GM12892 (cell line): ENCODE data around the gene LCMT1.

Experiments
- DNase-seq: peaks from one replicate; pipeline ENCODE4 v3.0.0; 2011; ENCODE audit not compliant: insufficient read length
- FAIRE-seq: peaks from 2 replicates; lab custom pipeline; 2011; peaks lifted over from hg19 to GRCh38; lab: Jason Lieb, UNC
- POLR2A ChIP-seq: IDR thresholded peaks from 2 replicates; pipeline ENCODE4 v1.6.1; 2011; ENCODE audit warnings: low read depth, low read length, control low read depth
- POLR2AphosphoS5 ChIP-seq: IDR thresholded peaks from 2 replicates; pipeline ENCODE4 v1.6.1; 2011; ENCODE audit warnings: low read depth, low read length, control low read depth
- TAF1 ChIP-seq: IDR thresholded peaks from 2 replicates; pipeline ENCODE4 v1.6.1; 2011; ENCODE audit warnings: low read depth, mild to moderate bottlenecking, control low read depth, low read length, borderline replicate concordance

Gene LCMT1

GRCh38 chr16:25187491-25187795, 75.9 kb downstream of the LCMT1 start:
- no peak for FAIRE-seq
- TF ChIP-seq POLR2AphosphoS5 (no peak), POLR2A (no peak), TAF1 (no peak)

GRCh38 chr16:25189305-25189704, 77.8 kb downstream of the LCMT1 start:
- TF ChIP-seq POLR2AphosphoS5 (no peak), POLR2A (no peak), TAF1 (no peak)
- FAIRE-seq (no peak), DNase-seq (no peak)

More at GRCh38 chr16:25187491-25187795, 75.9 kb downstream of the LCMT1 start:
- no peak for DNase-seq

GRCh38 chr16:25192096-25192495, 80.6 kb downstream of the LCMT1 start:
- DNase-seq (no peak), FAIRE-seq (no peak)
- TF ChIP-seq POLR2AphosphoS5 (no peak), TAF1 (no peak), POLR2A (no peak)

- FAIRE-seq, result no peak
- no peak for TF ChIP-seq TAF1
- no peak for TF ChIP-seq POLR2AphosphoS5
- TF ChIP-seq POLR2A, result no peak
Observed at GRCh38 chr16:25194273-25194878, 82.8 kb downstream of the LCMT1 start.

GRCh38 chr16:25198021-25198420, 86.5 kb downstream of the LCMT1 start:
- TF ChIP-seq POLR2AphosphoS5 (no peak), POLR2A (no peak), TAF1 (no peak)
- DNase-seq (no peak), FAIRE-seq (no peak)

More at GRCh38 chr16:25194273-25194878, 82.8 kb downstream of the LCMT1 start:
- DNase-seq, result no peak

GRCh38 chr16:25199457-25199856, 87.9 kb downstream of the LCMT1 start:
- FAIRE-seq (no peak), DNase-seq (no peak)
- TF ChIP-seq POLR2A (no peak), POLR2AphosphoS5 (no peak), TAF1 (no peak)

GRCh38 chr16:25210758-25211157, 99.2 kb downstream of the LCMT1 start:
- TF ChIP-seq POLR2AphosphoS5 (no peak), POLR2A (no peak), TAF1 (no peak)
- no peak for FAIRE-seq
- no peak for DNase-seq

- no peak for DNase-seq
- no peak for FAIRE-seq
- no peak for TF ChIP-seq TAF1
- TF ChIP-seq POLR2A, result no peak
- TF ChIP-seq POLR2AphosphoS5, result no peak
Observed at GRCh38 chr16:25212636-25213035, 101.1 kb downstream of the LCMT1 start.

GRCh38 chr16:25213709-25214397, 102.3 kb downstream of the LCMT1 start:
- DNase-seq, result no peak
- TF ChIP-seq POLR2AphosphoS5 (no peak), TAF1 (no peak), POLR2A (no peak)
- FAIRE-seq, result no peak

GRCh38 chr16:25217112-25217511, 105.6 kb downstream of the LCMT1 start:
- no peak for FAIRE-seq
- DNase-seq, result no peak

GRCh38 chr16:25217921-25218320, 106.4 kb downstream of the LCMT1 start:
- TF ChIP-seq POLR2AphosphoS5, result no peak
- no peak for TF ChIP-seq TAF1
- no peak for TF ChIP-seq POLR2A
- FAIRE-seq (no peak), DNase-seq (no peak)

More at GRCh38 chr16:25217112-25217511, 105.6 kb downstream of the LCMT1 start:
- no peak for TF ChIP-seq POLR2AphosphoS5
- no peak for TF ChIP-seq TAF1
- no peak for TF ChIP-seq POLR2A
